ENCODE results near the gene ADGRA1.
"Not testable (repeated sequence)": the region's sequence is repeated elsewhere in the genome, so short reads cannot be mapped to it uniquely, and the experiment has no call there.

The ADGRA1 gene

DNA sequence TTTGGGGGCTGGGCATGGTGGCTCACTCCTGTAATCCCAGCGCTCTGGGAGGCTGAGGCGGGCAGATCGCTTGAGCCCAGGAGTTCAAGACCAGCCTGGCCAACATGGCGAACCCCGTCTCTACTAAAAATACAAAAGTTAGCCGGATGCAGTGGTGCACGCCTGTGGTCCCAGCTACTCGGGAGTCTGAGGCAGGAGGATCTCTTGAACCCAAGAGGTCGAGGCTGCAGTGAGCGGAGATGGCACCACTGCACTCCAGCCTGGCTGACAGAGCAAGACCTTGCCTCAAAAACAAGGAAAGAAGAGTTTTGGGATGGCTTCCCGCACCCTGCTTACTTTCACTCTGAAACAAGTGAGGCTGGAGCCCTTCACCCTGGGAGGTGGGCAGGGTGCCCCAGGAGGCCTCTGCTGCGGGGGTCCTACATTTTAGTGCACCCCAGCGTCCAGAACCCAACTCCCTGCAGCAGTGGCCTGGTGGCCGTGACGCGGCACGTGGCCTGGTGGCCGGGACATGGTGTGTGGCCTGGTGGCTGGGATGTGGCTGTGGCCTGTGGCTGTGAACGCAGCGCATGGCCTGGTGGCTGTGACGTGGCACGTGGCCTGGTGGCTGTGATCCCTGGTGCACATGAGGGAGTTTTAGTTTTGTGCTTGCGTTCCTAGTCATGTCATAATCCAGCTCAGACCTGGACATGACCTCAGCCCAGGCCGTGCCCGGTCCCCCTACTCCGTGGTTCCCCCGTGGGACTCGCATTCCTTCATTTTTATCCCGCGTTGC is 81.6 kb downstream of the ADGRA1 start:
- no peak for DNase-seq (ENCODE audit: low read depth, low spot score)
- no peak overlapping the region for H3K27ac ChIP-seq

GRCh38 chr10:133170092-133170491 is 82.4 kb downstream of the ADGRA1 start:
- H3K27ac ChIP-seq = no peak overlapping the region
- no peak for DNase-seq (ENCODE audit: low read depth, low spot score)

DNA sequence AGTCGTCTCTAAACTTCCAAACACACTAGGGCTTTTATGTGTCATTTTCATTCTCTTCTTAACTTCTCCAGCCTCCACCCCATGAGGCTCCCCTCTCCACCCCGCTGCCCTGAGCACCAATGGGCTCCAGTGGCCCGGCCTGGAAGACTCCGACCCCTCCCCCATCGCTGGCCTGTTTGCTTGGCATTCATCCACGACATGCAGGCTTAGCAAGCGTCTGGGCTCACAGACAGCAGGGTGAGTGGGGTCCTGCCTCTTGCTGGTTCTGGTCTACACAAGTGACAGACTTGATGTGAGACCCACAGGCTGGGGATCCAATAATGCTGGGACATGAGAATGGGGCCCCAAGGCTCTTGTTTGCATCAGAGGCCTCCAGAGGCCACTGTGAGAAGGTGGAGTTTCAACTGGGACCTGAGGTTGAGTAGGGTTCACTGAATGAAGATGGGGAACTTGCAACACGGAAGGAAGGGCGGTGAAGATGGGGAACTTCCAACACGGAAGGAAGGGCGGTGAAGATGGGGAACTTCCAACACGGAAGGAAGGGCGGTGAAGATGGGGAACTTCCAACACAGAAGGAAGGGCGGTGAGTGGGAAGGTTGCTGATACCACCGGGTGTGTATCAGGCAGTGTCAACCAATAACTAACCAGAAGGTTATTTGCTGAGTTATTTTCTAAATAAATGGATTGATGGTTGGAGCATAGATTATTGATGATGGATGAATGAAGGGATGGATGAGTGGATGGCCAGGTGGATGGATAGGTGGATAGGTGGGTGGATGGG is 86.3 kb downstream of the ADGRA1 start:
- no peak overlapping the region for H3K27ac ChIP-seq
- no peak for DNase-seq (ENCODE audit: low read depth, low spot score)

DNA sequence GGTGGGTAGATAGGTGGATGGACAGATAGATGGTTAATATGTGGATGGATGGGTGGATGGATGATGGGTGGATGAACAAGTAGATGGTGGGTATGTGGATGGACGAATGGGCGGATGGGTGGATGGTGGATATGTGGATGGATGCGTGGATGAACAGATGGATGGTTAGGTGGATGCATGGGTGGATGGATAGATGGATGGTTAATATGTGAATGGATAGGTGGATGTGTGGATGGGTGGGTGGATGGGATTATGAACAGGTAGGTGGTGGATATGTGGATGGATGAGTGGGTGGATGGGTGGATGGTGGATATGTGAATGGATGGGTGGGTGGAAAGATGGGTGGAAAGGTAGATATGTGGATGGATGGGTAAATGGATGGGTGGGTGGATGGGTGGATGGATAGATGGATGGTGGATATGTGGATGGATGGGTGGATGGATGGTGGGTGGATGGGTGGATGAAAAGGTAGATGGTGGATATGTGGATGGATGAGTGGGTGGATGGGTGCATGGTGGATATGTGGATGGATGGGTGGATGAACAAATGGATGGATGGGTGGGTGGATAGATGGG is 87.1 kb downstream of the ADGRA1 start:
- DNase-seq (ENCODE audit: low read depth, low spot score) = no peak
- H3K27ac ChIP-seq = no peak overlapping the region

GRCh38 chr10:133175624-133176023 is 87.9 kb downstream of the ADGRA1 start:
- not testable (repeated sequence) for DNase-seq (ENCODE audit: low read depth, low spot score); H3K27ac ChIP-seq

DNA sequence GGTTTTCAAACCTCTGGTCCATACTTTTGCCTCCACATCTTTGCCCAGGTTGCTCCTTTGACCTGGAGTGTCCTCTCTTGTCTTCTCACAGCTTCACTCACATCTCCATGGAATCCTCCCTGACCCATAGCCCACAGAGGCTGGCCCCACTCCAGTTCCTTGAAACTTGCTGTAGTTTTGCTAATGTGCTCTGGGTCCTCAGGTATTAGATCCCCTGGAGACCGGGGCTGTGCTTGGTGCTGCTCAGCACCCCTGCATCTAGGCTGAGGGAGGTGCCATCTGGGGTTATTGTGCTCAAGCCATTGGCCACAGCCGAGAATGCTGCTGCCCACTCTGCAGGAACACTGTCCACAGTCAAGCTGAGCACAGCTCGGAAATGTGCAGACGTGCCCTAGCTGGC is 88.8 kb downstream of the ADGRA1 start:
- no peak overlapping the region for H3K27ac ChIP-seq
- no peak for DNase-seq (ENCODE audit: low read depth, low spot score)

- no peak for DNase-seq (ENCODE audit: low read depth, low spot score)
- no peak overlapping the region for H3K27ac ChIP-seq
Measured at GRCh38 chr10:133177380-133178157, 89.8 kb downstream of the ADGRA1 start.

GRCh38 chr10:133178357-133179127 is 90.8 kb downstream of the ADGRA1 start:
- H3K27ac ChIP-seq = no peak overlapping the region
- no peak for DNase-seq (ENCODE audit: low read depth, low spot score)

DNA sequence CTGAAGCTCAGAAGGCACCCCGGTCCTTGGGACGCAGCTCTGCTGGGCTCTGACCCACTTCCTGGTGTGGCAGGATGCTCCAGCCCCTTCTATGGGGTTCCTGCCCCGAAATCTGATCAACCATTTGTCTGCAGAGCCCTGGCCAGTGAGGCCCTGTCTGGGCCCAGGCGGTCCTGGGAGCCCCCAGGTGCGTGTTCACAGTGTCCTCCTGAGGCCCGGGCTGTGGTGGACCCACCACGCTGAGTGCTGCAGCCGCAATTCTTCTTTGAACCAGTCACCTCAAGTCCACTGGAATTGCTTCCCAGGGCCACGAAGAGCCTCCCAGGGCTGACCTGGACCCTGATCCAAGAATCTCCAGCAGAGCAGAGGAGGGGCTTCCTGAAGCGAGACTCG is 91.4 kb downstream of the ADGRA1 start:
- H3K27ac ChIP-seq = no peak overlapping the region

DNA sequence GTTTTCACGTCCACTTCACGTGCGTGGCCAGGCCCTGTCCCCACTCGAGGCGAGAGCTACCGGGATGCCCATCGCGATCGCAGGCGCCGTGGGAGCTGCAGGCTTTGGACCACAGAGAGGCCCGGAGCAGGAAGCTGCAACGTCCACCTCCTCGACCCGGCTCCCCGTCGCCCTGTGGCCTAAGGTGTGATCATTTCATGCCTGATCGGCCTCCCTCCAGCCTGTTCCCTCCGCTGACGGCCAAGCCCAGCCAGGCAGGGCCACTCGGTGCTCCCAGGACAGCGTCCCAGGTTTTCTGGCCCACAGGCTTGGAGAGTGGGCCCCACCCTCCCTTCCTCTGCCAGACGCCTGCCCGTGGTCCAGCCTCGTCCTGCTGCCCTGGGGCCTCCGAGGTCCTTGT is 91.9 kb downstream of the ADGRA1 start:
- no peak overlapping the region for H3K27ac ChIP-seq
- no peak for DNase-seq (ENCODE audit: low read depth, low spot score)

More for the DNA sequence above, 91.4 kb downstream of the ADGRA1 start:
- no peak for DNase-seq (ENCODE audit: low read depth, low spot score)

- no peak for DNase-seq (ENCODE audit: low read depth, low spot score)
- no peak overlapping the region for H3K27ac ChIP-seq
Measured at GRCh38 chr10:133180192-133180964, 92.7 kb downstream of the ADGRA1 start.

DNA sequence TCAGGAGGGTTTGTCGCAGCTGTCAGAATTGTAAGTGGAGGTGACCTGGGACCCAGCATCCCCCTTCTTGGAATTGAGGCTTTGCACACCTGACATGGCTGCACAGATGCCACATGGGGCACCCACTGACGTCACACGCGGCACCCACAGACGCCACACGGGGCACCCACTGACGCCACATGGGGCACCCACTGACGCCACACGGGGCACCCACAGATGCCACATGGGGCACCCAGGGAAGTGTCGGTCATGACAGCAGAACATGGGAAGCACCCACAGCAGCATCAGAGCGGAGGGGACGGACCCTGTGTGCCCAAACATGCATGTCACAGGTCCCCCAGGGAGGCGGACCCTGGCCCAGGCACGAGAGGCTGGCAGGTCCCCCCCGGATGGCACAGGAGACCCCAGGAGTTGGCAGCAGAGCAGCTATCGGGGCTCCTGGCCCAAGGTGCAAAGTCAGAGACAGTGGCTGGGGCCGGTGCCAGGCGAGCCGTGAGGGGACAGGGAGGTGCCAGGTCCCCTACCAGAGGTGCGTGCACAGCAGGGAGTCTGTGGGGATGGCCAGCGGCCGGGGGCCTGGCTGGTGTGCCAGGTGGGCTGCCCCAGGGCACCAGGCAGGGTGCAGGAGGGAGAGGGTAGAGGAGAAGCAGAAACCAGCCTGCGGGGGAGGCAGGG is 93.4 kb downstream of the ADGRA1 start:
- no peak for DNase-seq (ENCODE audit: low read depth, low spot score)
- H3K27ac ChIP-seq = no peak overlapping the region

All from epithelial cell of prostate (primary cell).